HepG2 (cell line): ENCODE measurements around the gene ATP2C2. TPM values are rescaled to one million over a fixed set of nuclear protein-coding genes. Genes with fewer than 3 reads are reported as not detected.

Experiments
- ATAC-seq: fragments of 200-7000 bp; cut with Tn5 transposase; 3 replicates; pipeline ENCODE4 v1.9.1; 2020; ENCODE audit warnings: mild to moderate bottlenecking, moderate library complexity
- BruUV-seq: library from RNA; stranded (reverse); fragments of 400-500 nt; replicated peaks from 2 replicates; lab custom pipeline; 2021; lab: Mats Ljungman, UMichigan
- CTCF ChIA-PET: fragments of 300-600 bp; formaldehyde crosslinking; extraction: SDS; loops from one replicate; lab custom pipeline; 2021; ENCODE audit warnings: low total read pairs, inconsistent platforms, low intra/inter-chr PET ratio; lab: Yijun Ruan, JAX
- POLR2A ChIA-PET: fragments of 350-600 bp; sonication (Branson Sonifier 250); formaldehyde crosslinking; loops from one replicate; lab custom pipeline; 2020; ENCODE audit warnings: antibody characterized with exemption, inconsistent platforms; lab: Yijun Ruan, JAX
- DNase-seq: peaks from one replicate; pipeline ENCODE4 v3.0.0-alpha.2; 2015; ENCODE audit warnings: low spot score
- FAIRE-seq: peaks from 3 replicates; lab custom pipeline; 2011; peaks lifted over from hg19 to GRCh38; lab: Jason Lieb, UNC
- H2AFZ ChIP-seq: one replicate; pipeline ENCODE4 v1.6.1; 2011; ENCODE audit warnings: low read length, inconsistent platforms
- H3K27ac ChIP-seq: fragments of 300-600 bp; 3 replicates; pipeline ENCODE4 v1.8.0; 2011; ENCODE audit warnings: mixed run types, mild to moderate bottlenecking, mixed read lengths, low read length, inconsistent platforms; ENCODE audit not compliant: insufficient read depth; ENCODE audit errors: extremely low read length
- H3K27me3 ChIP-seq, 2 experiments: fragments of 200-600 bp in 1 of 2; 2 replicates in 1 of 2; 3 replicates in 1 of 2; pipeline versions ENCODE4 v1.6.0 to v1.8.0; 2011; ENCODE audit warnings: low read length in 2 of 2, mild to moderate bottlenecking in 2 of 2, moderate library complexity in 2 of 2, inconsistent platforms in 1 of 2; ENCODE audit not compliant: insufficient read depth in 2 of 2, control insufficient read depth in 1 of 2
- H3K36me3 ChIP-seq, 2 experiments: fragments of 200-600 bp in 1 of 2; replicated peaks in 1 of 2; 2 replicates in 1 of 2; 3 replicates in 1 of 2; pipeline versions ENCODE4 v1.5.1 to v1.8.0; 2011; ENCODE audit warnings: low read length in 2 of 2, inconsistent platforms in 1 of 2; ENCODE audit not compliant: insufficient read depth in 2 of 2, control insufficient read depth in 1 of 2
- H3K4me1 ChIP-seq: 2 replicates; pipeline ENCODE4 v1.5.1; 2012; ENCODE audit warnings: low read length, inconsistent platforms; ENCODE audit not compliant: insufficient read depth
- H3K4me2 ChIP-seq: 2 replicates; pipeline ENCODE4 v1.6.0; 2011; ENCODE audit warnings: low read depth, low read length, inconsistent platforms
- H3K4me3 ChIP-seq, 3 experiments: fragments of 200-600 bp in 1 of 3; sonication (generic), shearing (Covaris generic) in 1 of 3; replicated peaks in 1 of 3; 2 replicates each; pipeline ENCODE4 v1.5.1; 2011 to 2016; ENCODE audit warnings: low read length in 3 of 3, inconsistent platforms in 2 of 3, low read depth in 2 of 3, mild to moderate bottlenecking in 2 of 3, control low read depth in 1 of 3, mixed read lengths in 1 of 3; ENCODE audit not compliant: insufficient read depth in 1 of 3
- H3K79me2 ChIP-seq: one replicate; pipeline ENCODE4 v1.6.1; 2011; ENCODE audit warnings: low read length, inconsistent platforms; ENCODE audit not compliant: insufficient read depth
- H3K9ac ChIP-seq: 2 replicates; pipeline ENCODE4 v1.6.0; 2011; ENCODE audit warnings: mild to moderate bottlenecking, low read depth, low read length, inconsistent platforms; ENCODE audit not compliant: insufficient read depth
- H3K9me3 ChIP-seq: 2 replicates; pipeline ENCODE4 v1.5.1; 2012; ENCODE audit warnings: mild to moderate bottlenecking, low read length
- H4K20me1 ChIP-seq: 2 replicates; pipeline ENCODE4 v1.6.0; 2011; ENCODE audit warnings: inconsistent platforms, mild to moderate bottlenecking, low read length, moderate library complexity; ENCODE audit not compliant: insufficient read depth
- JUNB ChIP-seq: sonication (generic); formaldehyde crosslinking; IDR thresholded peaks from 2 replicates; pipeline ENCODE4 v1.8.0; 2022; ENCODE audit warnings: missing genetic modification reagents, mild to moderate bottlenecking, borderline replicate concordance
- RBFOX2 ChIP-seq: fragments of 200-400 bp; formaldehyde crosslinking; IDR thresholded peaks from 2 replicates; pipeline ENCODE4 v1.6.1; 2017; ENCODE audit warnings: low read depth, mild to moderate bottlenecking, low read length
- THYN1 ChIP-seq: sonication (generic); formaldehyde crosslinking; IDR thresholded peaks from 2 replicates; pipeline ENCODE4 v1.8.1; 2023; ENCODE audit warnings: low read depth, mild to moderate bottlenecking, moderate library complexity, missing genetic modification reagents, borderline replicate concordance
- YY1 ChIP-seq: IDR thresholded peaks from 2 replicates; pipeline ENCODE4 v1.6.1; 2011; ENCODE audit warnings: low read length, low read depth, moderate library complexity, mild to moderate bottlenecking; ENCODE audit not compliant: insufficient read depth, insufficient replicate concordance
- ZNF274 ChIP-seq: sonication (generic); formaldehyde crosslinking; IDR thresholded peaks from 2 replicates; pipeline ENCODE4 v1.5.1; 2020; ENCODE audit warnings: mild to moderate bottlenecking, missing genetic modification reagents
- ZNF354B ChIP-seq: sonication (generic); formaldehyde crosslinking; IDR thresholded peaks from 2 replicates; pipeline ENCODE4 v1.8.0; 2022; ENCODE audit warnings: mild to moderate bottlenecking, missing genetic modification reagents
- WGBS: methylation state at CpG from one replicate; pipeline ENCODE4 v1.1.6; 2017; ENCODE audit warnings: low lambda C conversion rate; 5-methylcytosine and 5-hydroxymethylcytosine counted together
- in situ Hi-C: cut with HindIII; loops from 2 replicates; pipeline ENCODE4 v1.10.0; 2017; ENCODE audit warnings: low pct_unique_long_range_greater_than_20kb; ENCODE audit not compliant: extremely low pct_ligation_motif_present
- intact Hi-C: fragments of 100-400 bp; cut with micrococcal nuclease; formaldehyde crosslinking; loops from one replicate; pipeline ENCODE4 v1.10.0; 2022; ENCODE audit not compliant: unreplicated experiment
- polyA plus RNA-seq, 8 experiments: library from polyadenylated mRNA; depleted of rRNA in 3 of 8; stranded (reverse) in 7 of 8; unstranded in 1 of 8; fragments of >200 nt; fragmentation: Illumina TruSeq in 4 of 8; extraction: Trizol in 4 of 8; gene quantifications; 2 replicates each; pipeline versions ENCODE4 v1.2.1 to v1.2.3, GENCODE V29; 2011 to 2016; ENCODE audit warnings: low read depth in 4 of 8, missing spikeins in 1 of 8, mixed read lengths in 1 of 8; ENCODE audit not compliant: insufficient read depth in 1 of 8
- total RNA-seq, 5 experiments: library from RNA; depleted of rRNA; stranded (reverse); fragments of >200 nt; fragmentation: Illumina TruSeq; extraction: Trizol; gene quantifications; 2 replicates each; pipeline ENCODE4 v1.2.3, GENCODE V29; 2016; ENCODE audit warnings: low read depth in 1 of 5
- TF ChIP-seq, protein P1 (sequence below): sonication (generic); formaldehyde crosslinking; IDR thresholded peaks from 2 replicates; pipeline ENCODE4 v1.4.0; 2020; ENCODE audit warnings: mild to moderate bottlenecking, missing genetic modification reagents
- TF ChIP-seq, protein P2 (sequence below): sonication (generic); formaldehyde crosslinking; IDR thresholded peaks from 2 replicates; pipeline ENCODE4 v1.9.0; 2021; ENCODE audit warnings: missing genetic modification reagents, borderline replicate concordance

ATP2C2 gene
- total and polyA plus RNA-seq, 2 of the 13 experiments (the other 11 are each of a cell fraction or from before 2014, with no cell fraction given) = 0.07 TPM; not detected in 1

DNA sequence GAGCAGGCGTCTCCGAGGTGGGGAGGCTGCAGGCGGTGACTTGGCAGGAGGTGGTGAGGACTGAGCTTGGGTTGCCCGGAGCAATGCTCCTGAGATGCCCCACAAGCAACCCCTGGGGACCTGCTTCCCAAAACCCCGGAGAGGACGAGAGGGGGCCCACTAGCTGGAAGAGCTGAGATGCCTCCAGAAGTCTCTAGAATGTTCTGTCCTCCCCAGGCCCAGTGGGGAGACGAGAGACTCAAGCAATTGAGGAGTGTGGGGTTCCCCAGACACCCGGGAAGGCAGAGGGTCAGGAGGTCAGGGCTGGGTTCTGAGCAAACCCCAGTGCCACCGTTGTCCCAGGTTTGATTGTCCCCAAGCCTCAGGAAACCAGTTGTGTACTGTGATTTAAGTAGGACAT is 21.2 kb upstream of the ATP2C2 start:
- ATAC-seq (no peak), DNase-seq (no peak), FAIRE-seq (no peak)
- Histone ChIP-seq H3K4me2 (no peak overlapping the region), H3K27me3 (peaks cover 0 to 46% of the 10 kb centered on the region in 2 experiments; a peak in 4 of 5 replicates), H3K9me3 (no peaks in the 10 kb centered on the region), H3K9ac (no peak overlapping the region), H3K4me3 (no peak overlapping the region), H2AFZ (no peak overlapping the region), H3K27ac (no peak overlapping the region), H3K4me1 (peaks cover 10% of the 10 kb centered on the region), H3K79me2 (no peaks in the 10 kb centered on the region), H3K36me3 (no peaks in the 10 kb centered on the region), H4K20me1 (no peaks in the 10 kb centered on the region)
- CTCF ChIA-PET = no interaction called here
- POLR2A ChIA-PET = no interaction called here
- TF ChIP-seq, protein P1, sequence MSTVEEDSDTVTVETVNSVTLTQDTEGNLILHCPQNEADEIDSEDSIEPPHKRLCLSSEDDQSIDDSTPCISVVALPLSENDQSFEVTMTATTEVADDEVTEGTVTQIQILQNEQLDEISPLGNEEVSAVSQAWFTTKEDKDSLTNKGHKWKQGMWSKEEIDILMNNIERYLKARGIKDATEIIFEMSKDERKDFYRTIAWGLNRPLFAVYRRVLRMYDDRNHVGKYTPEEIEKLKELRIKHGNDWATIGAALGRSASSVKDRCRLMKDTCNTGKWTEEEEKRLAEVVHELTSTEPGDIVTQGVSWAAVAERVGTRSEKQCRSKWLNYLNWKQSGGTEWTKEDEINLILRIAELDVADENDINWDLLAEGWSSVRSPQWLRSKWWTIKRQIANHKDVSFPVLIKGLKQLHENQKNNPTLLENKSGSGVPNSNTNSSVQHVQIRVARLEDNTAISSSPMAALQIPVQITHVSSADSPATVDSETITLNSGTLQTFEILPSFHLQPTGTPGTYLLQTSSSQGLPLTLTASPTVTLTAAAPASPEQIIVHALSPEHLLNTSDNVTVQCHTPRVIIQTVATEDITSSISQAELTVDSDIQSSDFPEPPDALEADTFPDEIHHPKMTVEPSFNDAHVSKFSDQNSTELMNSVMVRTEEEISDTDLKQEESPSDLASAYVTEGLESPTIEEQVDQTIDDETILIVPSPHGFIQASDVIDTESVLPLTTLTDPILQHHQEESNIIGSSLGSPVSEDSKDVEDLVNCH (CRISPR knock-in tag) = no peak
- TF ChIP-seq THYN1 (CRISPR knock-in tag) = no peak
- TF ChIP-seq ZNF354B (CRISPR knock-in tag) = no peak
- no peak for TF ChIP-seq YY1
- no peak for TF ChIP-seq ZNF274 (CRISPR knock-in tag)
- TF ChIP-seq JUNB (CRISPR knock-in tag) = no peak
- TF ChIP-seq RBFOX2 = no peak
- TF ChIP-seq, protein P2, sequence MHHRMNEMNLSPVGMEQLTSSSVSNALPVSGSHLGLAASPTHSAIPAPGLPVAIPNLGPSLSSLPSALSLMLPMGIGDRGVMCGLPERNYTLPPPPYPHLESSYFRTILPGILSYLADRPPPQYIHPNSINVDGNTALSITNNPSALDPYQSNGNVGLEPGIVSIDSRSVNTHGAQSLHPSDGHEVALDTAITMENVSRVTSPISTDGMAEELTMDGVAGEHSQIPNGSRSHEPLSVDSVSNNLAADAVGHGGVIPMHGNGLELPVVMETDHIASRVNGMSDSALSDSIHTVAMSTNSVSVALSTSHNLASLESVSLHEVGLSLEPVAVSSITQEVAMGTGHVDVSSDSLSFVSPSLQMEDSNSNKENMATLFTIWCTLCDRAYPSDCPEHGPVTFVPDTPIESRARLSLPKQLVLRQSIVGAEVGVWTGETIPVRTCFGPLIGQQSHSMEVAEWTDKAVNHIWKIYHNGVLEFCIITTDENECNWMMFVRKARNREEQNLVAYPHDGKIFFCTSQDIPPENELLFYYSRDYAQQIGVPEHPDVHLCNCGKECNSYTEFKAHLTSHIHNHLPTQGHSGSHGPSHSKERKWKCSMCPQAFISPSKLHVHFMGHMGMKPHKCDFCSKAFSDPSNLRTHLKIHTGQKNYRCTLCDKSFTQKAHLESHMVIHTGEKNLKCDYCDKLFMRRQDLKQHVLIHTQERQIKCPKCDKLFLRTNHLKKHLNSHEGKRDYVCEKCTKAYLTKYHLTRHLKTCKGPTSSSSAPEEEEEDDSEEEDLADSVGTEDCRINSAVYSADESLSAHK (CRISPR knock-in tag) = no peak
- 17% methylated on average over 8 of the region's 9 CpGs for WGBS
- intact Hi-C loops (no loop called here), in situ Hi-C loops (no loop called here)
- no TSS peak for BruUV-seq
